NCI-H526 treated with DMSO at 0.1 percent for 48 hours (cell line): ENCODE measurements around the gene TMEM205.
"Not testable (repeated sequence)": the region's sequence is repeated elsewhere in the genome, so short reads cannot be mapped to it uniquely, and the experiment has no call there.

Experiments
- DNase-seq: peaks from one replicate; lab custom pipeline; 2025; lab: John Stamatoyannopoulos, UW

Gene TMEM205

DNA sequence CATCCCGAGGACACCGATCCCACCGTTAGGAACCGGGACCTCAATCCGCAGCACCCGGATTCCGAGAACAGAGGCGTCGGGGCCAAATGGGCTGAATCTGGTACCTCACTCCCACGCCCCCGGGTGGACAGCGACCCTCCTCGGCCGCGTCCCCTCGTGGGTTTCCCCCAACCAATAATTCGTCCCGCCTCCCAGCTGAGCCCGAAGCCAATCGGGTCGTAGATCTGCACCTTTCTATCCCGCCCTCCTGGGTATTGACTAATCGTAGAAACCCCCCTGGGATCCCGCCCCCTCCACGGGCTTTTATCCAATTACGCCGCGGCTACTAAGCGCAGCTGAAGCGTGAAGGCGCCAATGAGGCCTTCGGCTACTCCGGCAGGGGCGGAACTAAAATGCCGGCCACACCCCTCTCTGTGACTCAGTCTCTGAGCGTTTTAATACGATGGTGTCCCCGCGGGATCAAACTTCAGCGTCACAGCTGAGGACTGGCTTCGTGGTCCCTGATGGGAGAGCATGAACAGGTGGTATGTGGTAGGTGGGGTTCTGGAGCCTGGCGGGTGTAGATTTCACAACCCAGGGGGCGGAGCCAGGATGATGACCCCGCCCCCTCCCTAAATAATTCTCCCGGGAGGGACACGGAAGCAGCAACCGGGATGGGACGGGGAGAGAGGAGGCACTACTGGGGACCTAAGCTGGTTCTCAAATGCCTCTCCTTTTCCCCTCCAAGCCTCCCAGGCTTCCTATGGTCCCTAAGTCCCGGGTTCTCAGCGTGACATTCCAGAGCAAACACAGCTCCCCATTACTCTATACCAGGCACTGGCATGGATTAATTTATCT is at the start of gene TMEM205, which contains the start of gene CCDC159:
Gene TMEM205 (minus strand): TSS at position 165 of the 837 bp plus-strand sequence. CDS start 649 bp downstream, outside the sequence.
Gene CCDC159 (plus strand): TSS at position 416 of the 837 bp plus-strand sequence. CDS start 88 bp downstream, at position 504.
- peak; percentile 88 for DNase-seq

DNA sequence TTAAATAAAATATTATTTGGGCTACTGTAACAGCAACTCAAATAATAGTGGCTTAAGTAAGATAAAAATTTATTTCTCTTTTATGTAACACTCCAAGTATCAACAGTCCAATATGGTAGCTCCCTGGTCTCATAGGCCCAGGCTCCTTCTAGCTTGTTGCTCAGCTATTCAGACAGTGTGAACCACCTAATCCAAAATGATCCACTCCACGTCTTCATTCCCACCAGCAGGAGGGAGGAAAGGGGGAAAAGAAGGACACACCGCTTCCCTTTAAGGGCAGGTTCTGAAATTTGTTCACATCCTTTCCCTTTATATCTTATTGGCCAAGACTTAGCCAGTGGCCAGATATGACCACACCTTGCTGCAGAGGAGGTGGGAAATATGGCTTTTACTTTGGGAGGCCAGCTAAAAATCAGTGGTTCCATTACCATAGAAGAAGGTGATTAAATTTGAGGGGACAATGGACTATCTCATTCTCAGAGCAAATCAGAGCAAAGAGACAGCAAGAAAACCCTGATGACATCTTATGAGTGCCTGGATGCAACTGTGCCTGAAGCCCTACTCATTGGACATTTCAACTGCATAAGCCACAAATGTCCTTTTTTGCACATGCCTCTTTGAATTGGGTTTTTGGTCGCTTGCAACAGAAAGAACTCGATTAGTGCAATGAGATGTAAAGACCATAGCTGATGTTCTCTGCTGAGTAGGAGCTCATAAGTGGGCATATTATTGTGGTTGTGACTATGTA is 45.0 kb upstream of the TMEM205 start:
- no peak for DNase-seq

DNA sequence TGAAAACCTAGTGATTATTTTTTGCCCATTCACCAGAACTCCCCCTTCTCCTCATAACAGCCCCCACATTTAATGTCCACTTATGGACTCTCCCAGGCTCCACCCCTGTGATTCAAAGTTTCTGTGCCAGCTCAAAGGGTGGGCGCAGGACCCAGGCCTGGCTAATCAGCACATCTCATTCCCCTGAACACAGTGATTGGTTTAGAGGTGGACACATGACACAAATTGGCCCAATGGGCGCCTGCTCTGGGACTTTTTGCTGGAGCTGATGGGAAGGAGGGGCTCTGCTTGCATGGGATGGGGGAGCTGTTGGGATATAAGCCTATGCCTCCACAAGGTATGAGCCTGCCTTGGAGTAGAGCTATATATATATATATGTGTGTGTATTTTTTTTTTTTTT is 44.3 kb upstream of the TMEM205 start:
- no peak for DNase-seq

DNA sequence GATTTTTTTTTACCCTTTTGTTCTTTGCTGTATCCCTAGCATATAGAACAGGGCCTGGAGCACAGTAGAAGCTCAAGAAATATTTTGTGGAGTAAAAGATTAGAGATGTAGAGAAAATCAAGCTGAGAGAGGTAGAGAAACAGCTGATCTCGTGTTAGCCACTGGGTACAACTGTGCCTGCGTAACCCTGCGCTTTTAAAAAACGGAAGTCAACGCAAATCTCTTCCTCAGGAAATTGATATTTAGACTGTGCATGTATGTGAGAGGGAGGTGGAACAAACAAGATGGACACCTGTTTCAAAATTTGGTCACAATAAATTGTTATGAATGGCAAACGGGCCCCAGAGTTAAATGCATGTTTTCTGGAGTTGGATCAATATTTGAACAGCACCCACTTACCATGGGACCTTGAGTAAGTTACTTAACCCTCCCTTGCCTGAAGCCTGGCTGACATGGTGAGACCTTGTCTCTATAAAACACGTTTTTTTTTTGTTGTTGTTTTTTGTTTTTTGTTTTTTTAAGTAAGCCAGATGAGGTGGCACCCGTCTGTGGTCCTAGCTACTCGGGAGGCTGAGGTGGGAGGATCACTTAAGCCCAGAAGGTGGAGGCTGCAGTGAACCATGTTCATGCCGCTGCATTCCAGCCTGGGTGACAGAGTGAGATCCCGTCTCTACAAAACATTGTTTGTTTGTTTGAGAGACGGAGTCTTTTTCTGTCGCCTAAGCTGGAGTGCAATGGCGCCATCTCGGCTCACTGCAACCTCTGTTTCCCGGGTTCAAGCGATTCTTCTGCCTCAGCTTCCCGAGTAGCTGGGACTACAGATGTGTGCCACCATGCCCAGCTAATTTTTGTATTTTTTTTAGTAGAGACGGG is 41.3 kb upstream of the TMEM205 start:
- no peak for DNase-seq

DNA sequence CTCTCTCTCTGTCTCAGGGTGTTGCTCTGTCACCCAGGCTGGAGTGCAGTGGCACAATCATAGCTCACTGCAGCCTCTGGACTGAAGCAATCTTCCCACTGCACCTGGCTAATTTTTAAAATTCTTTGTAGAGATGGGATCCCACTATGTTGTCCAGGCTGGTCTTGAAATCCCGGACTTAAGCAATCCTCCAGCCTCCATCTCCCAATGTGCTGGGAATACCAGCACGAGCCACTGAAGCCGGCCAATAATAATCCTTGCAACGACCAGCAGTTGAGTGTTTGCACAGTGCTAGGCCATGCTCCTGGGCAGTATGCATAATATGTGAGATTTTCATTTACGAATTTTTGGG is 38.7 kb upstream of the TMEM205 start:
- DNase-seq, result no peak

DNA sequence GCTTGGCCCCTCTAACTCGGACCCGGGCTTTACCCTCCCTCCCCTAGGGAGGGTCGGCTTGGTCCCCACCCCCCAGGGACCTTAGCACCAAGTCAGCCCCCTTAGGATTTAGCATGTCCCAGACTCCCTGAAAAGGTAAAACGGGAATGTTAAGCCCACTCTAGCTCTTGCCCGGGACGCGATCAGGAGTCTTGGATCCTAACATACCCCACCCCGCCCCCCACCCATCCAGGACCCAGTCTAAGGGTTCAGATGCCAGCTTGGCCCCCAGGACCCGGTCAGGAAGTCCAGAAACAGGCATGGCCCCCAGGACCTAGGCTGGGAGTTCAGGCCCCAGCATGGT is 37.6 kb upstream of the TMEM205 start:
- no peak for DNase-seq

DNA sequence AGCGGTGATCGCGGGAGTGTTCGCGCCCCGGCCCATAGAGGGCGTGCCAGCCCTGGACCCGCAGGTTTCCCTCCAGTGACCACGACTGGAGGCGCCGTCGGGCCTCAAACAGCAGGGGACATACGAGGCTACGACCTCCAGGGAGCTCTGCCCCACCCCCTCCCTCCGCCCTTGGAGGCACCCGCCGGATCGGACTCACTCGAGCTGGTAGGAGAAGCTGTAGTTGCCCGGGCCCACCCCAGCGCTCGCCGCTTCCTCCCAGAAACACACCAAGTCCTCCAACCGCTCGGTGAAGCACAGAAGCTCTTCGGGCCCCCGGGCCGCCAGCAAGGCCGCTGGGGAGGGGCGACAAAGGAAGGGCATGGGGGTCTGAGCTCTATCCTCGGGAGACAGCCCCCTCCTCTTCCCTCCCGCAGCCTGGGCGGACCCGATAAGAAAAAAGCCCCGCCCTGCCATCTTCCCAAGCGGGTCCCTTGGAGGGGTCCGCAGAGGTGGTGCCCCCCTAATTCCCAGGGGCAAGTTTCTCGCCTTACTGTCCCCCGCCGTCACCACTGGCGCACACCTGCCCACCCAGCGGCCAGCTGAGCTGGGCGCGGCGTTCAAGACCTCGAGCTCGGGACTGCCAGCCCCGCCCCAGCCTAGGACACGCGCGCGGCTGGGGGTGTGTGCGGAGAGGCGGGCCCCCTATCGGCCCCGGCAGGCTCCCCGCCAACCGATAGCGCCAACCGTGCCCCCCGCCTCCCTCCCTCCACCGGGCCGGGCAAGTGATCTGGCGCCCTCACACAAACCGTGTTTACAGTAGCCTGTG is 37.0 kb upstream of the TMEM205 start:
- no peak for DNase-seq

DNA sequence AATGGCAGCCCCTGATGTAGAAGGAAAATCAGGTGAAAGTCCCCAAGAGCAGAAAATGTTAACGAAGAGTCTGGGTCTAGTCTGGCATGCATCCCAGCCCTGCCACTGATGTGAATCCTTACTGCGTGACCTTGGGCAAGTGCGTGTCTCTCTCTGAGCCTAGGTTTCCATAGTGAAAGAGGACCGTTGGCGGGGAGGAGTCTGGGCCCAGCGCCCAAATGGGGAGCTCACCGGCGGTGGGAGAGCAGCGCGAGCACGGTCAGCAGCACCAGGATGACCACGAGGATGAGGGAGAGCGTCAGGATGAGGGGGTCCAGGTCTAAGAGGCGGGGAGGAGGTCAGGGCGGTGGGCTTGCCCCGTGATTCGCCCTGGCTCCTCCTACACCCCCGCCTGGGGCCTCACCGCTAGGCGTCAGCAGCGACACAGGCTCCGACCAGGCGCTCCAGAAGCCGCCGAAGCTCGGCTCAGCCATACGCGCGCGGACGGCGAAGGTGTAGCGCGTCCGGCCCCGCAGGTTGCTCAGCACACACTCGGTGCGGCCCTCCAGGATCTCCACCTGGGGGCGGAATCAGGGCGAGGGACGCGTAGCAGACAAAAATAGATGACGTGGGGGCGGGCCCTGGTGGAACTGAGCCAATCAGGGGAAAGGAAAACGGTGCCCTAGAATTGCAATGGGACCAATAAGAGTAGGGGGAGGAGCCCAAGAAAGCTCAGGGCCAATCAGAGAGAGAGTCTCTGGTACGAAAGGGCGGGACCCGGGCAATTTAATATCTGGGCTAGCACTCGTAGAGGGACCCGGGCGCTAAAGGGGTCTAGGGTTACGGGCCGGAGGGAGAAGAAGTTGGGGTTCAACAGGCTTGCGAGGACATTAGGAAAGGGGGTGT is 34.8 kb upstream of the TMEM205 start:
- DNase-seq, result peak; percentile 94

DNA sequence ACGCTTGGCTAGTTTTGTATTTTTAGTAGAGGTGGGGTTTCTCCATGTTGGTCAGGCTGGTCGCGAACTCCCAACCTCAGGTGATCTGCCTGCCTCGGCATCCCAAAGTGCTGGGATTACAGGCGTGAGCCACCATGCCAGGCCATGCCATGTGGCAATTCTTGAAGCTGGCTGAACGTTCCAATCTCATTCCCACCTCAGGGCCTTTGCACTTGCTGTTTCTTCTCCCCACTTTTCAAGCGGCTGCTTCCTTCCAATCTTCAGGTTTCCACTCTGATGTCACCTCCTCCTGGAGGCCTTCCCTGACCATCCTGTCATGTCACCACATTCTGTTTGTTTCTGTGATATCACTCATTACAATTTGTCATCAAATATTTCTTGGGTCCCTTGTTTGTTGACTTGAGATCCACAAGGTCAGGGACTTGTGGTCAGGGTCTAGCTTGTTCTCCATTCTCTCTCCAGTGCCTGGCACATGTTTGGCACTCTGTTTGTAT is 33.8 kb upstream of the TMEM205 start:
- no peak for DNase-seq

DNA sequence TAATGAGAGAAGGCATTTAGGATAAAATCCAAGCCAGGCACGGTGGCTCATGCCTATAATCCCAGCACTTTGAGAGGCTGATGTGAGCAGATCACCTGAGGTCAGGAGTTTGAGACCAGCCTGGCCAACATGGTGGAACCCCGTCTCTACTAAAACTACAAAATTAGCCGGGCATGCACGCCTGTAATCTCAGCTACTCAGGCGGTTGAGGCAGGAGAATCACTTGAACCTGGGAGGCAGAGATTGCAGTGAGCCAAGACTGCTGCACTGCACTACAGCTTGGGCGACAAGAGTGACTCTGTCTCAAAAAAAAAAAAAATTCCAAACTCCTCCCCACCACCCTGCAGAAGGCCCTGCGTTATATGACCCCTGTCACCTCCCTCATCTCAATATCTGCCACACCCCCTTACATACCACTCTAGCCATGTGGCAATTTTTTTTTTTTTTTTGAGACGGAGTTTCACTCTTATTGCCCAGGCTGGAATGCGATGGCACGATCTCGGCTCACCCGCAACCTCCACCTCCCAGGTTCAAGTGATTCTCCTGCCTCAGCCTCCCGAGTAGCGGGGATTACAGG is 33.3 kb upstream of the TMEM205 start:
- not testable (repeated sequence) for DNase-seq

DNA sequence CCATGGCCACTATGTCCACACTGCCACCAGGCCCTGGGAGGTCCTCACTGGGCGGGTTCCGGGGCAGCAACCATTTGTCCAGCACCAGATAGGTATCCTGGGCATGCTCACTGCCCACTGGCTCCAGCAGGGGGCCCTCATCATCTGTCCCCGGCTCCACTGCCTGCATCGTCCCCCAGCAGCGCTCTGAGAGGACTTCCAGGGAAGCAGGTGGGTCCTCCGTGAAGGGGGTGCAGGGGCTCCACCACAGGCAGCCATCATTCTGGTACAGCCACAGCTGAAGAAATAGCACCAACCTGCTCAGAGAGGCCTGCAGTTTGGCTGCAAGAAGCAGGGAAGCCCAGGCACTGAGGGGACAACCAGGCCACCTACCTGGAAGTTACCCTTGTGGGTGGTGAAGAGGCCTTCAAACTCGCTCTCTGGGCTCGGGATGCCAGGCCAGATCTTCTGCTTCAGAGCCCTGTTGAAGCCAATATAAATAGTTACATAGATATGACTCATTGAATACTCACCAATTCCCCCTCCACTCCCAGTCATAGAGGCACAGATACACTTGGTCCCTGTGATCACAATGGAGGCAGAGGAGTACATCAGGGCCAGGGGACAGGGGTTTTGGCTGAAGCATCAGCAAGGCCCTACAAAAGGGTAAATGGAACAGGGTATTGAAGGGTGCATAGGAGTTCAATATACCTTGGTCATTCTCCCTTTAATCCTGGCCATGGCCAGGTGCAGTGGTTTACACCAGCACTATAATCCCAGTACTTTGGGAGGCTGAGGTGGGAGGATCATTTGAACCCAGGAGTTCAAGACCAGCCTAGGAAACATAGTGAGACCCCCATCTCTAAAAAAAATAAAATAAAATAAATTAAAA is 32.5 kb upstream of the TMEM205 start:
- DNase-seq, result no peak

DNA sequence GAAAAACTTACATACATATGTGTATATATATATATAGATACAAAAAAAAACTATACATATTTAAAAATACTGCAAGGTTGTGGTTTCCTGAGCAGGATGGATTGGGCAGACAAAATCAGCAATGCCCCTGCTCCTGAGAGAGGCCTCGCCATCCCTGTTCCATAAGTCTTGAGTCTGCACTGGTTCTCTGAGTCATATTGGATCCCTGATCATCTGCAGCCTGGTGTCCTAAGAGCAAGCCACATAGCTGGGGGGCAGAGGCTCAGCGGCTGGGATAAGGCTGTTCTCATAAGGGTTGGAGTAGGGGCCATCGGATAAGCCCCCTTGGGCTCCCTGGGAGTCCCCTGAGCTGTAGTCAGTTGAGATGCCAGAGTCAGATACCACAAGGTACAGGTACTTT is 31.7 kb upstream of the TMEM205 start:
- DNase-seq, result no peak

DNA sequence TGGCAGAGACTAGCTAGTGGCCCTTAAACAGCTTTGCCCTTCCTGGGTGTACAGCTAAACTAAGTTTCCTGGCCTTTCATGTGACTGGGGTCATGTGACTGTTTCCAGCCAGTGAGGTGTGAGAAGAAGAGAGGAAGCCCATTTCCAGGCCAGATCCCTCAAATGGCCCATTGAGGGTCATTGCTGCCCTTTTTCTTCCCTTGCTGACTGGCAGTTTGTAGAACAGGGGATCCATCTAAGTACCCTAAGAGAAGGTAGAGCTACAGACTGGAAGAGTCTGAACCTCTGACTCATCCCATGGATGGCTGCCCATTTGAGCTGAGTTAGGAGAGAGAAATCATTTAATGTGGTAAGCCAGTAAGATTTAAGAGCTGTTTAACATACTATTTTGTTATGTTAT is 31.2 kb upstream of the TMEM205 start:
- no peak for DNase-seq

DNA sequence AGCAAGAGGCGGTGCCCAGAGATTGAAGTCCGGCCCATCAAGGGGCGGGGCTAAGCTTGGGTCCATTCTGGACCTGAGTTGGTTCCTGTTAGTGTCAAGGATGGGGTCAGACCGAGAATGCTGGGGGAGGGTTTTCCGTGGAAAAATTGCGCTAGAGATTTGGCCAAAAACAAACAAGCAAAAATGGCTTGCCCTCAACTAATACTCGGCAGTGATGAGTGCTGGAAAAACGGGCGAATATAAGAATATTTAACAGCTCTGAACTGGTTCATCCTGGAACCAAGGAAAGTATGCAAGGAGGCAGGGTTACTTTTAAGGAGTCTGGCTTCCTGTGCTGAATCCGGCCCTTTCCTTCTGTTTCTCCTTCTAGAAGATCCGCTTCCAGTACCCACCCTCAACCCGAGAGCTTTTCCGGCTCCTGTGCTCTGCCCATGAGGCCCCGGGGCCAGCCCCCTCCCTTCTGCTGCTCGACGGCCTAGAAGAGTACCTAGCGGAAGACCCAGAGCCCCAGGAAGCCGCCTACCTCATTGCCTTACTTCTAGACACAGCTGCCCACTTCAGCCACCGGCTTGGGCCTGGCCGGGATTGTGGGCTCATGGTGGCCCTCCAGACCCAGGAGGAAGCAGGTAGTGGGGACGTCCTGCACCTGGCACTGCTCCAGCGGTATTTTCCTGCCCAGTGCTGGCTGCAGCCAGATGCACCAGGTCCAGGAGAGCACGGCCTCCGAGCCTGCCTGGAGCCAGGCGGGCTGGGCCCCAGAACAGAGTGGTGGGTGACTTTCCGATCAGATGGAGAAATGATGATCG is 29.3 kb upstream of the TMEM205 start:
- DNase-seq, result no peak

DNA sequence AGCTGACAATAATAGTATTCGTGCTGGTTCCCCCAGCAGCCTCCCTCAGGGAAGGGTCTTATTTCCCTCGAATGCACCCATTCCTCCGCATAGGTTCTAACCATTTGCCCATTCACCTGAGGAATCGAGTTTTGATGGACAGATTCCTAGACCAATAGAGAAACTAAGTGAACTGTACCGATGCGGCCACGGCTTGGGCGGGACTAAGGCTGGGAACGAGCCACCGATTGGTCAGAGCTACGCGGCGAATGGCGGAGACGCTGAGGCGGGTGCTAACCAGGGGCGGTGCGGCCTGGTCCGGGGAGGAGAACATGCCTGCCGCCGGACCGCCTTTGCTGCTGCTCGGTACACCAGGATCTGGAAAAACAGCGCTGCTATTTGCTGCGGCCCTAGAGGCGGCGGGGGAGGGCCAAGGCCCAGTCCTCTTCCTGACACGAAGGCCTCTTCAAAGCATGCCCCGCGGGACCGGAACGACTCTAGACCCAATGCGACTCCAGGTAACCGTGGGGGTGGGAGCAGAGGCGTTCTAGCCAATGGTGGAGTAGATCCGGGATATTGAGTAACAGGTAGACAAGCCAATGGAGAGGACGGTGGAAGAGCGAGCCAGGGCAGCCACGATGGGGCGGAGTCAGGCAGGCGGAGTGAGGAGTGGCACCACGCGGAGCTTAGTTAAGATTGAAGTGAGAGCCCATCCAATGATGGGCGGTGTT is 28.5 kb upstream of the TMEM205 start, which contains the start of gene SWSAP1:
Gene SWSAP1 (plus strand): TSS at position 234 of the 710 bp plus-strand sequence. CDS start 15 bp downstream, at position 249.
- peak; percentile 97 for DNase-seq

DNA sequence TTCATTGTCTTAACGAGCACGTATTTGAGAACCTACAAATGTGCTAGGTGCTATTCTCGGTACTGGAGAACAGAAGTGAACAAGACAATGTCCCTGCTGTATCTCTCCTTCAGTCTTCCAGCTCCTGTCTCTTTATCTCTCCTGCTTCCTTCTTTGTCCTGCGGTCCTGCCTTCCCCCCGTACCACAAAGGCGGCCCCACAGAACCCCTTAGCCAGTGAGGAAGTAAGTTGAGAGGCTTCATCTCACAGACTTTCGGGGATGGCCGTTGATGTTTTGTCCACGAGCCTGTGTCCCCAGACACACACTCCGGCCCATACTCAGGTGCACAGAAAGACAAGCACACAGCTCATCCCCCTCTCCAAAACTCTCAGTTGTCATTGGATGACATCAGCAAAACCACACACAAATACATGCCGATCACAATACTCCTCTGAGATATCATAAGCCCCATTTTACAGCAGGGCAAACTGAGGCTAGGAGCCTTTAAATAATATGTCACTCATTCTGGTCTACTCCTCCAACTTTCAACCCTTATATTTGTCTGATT is 27.9 kb upstream of the TMEM205 start:
- DNase-seq, result no peak
